DMS114 treated with DMSO at 0.1 percent for 48 hours (cell line): ENCODE results near the gene DLX1.

Source experiments
- DNase-seq: peaks from one replicate; lab custom pipeline; 2025; ENCODE audit not compliant: unreplicated experiment; lab: John Stamatoyannopoulos, UW

The DLX1 gene

DNA sequence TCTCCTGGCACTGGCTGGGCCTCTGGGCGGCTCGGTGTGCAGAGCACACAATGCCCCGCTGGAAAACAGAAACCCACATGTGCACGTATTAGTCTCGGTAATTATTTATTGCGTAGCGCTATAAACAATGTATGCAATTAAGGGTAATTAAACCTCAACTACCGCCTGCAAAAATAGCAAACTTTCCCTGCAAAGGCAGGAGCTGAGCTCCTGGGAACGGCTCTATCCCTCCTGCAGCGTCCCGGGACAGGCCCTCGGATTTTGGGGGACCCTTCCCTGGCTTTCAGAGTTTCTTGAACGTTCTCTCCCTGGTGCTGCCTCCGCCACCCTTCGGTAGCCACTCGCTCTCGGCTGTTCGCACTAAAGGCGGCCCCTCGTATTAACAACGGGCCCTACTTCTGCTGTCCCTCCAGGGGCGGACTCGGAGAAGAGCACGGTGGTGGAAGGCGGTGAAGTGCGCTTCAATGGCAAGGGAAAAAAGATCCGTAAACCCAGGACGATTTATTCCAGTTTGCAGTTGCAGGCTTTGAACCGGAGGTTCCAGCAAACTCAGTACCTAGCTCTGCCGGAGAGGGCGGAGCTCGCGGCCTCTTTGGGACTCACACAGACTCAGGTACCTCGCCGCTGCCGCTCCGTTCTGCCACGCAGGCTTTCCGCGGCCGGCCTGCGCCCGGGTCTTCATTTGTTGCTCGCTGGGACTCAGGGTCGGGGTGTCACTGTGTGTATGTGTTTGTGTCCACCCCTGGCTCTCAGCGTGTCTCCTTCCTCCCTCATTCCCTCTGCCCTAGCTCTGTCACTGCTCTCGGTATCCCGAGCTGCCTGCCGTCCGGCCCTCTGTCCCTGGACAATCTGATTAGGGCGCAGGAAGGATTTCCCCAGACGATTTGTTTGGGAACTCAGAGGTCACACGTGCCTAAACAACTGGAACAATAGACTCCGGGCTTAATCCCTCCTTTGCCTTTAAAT is 1.2 kb downstream of the DLX1 start:
- DNase-seq: peak; percentile 5

DNA sequence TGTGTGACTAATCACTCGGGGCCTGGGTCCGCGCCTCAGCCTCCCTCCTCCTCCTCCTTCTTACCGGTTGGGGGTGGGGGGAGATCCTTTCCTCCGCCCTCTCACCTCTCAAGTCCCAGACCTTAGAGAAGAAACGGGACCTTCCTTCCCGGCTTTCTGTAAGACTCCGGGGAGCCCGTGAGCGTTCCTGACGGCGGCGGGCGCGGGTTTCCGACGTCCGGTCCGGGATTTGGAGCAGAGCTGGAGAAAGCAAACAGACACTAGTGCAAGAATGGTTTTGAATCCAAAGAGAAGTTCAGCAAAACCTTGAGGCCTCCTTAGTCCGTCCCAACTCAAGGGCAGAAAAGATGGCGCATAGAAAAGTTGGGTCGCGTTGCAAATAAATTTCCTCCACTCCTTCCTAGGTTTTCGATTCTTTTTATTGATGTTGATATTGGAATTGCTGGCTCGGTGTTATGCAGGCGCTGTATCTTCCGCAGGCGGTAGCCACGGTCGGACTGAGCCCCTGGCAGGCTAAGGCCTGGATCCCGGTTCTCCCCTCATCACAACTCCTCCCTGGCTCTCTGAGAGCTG is 2.0 kb downstream of the DLX1 start:
- DNase-seq: no peak

DNA sequence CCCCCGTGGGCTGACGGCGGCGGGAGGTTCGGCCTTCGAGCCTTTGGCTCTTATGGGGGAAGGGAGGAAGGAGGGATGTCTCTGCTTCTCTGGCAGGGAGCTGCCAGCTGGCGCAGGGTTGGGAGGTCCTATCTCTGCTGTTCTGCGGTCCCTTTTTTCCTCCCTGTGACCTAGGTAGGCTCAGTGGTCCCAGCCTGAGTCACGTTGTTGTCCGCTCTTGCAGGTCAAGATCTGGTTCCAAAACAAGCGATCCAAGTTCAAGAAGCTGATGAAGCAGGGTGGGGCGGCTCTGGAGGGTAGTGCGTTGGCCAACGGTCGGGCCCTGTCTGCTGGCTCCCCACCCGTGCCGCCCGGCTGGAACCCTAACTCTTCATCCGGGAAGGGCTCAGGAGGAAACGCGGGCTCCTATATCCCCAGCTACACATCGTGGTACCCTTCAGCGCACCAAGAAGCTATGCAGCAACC is 2.5 kb downstream of the DLX1 start:
- DNase-seq: no peak

DNA sequence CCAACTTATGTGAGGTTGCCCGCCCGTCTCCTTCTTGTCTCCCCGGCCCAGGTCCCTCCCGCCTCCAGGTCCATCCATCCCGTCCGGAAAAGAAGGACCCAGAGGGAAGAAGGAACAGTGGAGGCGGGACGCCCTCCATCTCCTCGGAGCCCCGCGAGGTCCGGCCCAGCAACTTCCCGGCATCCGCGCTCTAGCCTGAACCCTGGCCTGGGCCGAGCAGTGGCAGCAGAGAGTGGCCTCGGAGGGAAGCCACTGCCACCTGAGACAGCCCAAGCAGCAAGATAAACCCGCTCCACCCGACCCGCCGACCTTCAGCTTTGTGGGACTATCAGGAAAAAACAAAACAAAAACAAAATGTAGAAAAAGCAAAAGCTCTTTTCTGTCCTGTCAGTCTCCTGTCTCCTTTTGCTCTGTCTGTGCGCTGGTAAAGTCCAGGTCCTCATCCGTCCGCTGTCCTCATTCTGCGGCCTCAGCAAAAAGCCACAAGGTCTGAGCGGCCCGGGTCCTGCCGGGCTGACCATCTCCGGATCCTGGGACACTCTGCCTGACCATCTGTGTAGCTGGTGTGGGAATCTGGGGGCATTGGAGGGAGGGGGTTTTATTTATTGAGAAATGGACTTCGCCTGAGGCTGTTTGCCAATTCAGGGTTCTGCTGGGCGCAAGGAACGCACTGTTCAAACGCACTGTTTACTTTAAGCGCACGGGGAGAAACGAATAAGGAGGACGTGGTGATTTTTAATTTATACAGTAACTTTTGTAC is 3.1 kb downstream of the DLX1 start:
- no peak for DNase-seq

DNA sequence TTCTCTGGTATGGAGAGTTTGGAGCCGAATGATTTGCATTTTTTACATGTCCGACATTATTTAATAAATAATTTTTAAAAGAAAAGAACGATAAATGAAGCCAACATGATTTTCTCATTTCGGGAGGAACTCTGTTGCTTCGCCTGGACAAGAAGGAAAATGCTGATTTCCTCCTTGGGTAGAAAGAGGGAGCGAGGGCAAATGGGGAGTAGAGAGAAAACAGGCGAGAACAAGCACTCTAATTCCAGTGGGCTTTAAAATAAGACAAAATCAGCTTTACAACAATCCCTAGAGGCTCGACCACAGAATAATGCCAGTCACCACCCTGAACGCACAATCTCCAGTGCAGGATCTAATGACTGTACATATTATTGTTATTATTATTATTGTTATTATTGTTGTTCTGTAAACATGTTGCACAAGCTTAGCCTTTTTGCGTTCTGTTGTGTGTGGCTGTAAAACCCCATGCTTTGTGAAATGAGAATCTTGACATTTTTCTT is 3.7 kb downstream of the DLX1 start:
- no peak for DNase-seq

DNA sequence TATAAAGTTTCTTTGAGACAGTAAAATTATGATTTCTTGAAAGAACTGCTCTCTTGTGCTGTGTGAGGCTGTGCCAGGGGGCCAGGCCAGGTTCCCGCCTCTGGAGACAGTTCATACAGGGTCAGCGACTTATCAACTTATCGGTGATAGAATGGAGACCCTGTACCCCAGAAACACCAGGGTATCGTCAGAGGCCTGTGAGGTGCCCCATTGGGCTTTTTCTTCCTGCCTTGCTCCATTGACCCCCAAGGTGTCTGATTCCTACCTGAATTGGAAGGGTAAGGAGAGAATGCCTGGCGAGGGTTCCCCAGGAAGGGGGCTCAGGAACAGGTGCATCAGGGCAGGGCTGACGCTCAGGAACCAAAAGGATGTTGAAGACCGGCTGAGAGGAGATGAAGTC is 4.3 kb downstream of the DLX1 start:
- DNase-seq: no peak

DNA sequence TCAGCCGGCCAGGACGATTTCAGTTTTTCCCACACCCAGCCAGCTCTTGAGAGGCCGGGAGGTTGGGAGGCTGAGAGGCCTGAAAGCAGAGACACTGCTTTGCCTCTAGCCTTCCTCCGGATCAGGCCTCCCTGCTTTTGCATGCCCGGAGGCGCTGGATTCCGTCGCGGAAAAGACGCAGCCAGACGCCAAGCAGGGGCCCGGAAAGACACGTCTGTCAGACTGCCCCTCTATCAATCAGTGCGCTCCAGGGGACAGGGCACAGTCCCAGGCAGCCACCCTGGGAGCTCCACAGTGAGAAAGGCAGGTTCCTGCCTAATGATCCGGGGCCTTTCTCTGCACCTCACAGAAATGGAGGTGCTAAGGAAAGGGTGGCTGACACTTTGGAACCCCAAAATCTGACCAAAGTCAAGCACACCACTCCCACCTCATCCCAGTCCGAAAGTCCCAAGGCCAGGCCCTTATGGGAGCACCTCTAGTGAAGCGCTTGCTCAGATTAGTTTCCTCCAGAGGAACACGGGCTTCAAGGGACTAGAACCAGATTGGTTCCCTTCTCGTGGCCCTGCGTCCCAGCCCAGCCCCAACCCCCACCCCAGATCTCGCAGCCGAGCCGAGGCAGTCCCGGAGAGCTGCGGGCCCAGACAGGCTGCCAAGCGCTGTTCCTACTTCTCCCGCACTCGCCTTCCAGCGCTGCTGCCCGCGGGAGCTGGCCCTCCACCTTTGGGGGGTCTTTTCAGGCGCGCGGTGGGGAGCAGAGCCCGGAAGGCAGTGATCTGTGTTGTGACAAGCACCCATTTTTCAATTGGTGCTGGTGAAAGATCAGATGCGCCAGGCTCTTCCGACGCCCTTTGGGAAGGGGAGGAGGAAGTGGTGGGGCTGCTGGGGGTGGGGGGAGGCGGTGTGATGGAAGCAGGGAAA is 5.0 kb downstream of the DLX1 start:
- no peak for DNase-seq

DNA sequence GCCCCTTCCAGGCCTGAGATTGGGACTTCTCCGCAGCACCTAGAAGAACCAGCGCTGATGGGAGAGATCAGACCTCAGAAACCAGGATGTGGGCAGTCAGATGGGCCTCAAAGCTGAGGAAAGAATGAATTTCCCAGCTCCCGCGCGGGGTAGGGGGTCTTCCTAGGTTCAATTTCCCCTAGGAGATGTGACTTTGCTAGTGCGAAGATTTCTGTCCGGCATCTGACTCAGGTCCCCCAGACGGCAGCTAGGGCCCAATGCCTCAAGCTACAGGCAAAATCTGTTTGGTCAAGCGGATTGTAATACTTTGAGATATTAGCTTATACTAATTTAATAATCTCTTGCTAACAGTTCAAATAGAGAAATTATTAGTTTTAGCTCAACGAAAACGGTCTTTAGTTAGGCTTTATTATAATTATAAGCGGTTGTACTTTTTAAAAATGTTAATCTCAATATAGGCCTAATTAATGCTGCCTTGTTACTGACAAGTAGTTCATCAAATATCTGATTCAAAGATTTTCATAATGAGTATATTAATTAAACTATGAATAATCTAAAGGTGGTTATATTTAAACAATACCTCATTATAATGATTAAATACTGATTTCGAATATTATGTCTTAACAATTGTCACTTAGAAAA is 5.8 kb downstream of the DLX1 start:
- DNase-seq: no peak

DNA sequence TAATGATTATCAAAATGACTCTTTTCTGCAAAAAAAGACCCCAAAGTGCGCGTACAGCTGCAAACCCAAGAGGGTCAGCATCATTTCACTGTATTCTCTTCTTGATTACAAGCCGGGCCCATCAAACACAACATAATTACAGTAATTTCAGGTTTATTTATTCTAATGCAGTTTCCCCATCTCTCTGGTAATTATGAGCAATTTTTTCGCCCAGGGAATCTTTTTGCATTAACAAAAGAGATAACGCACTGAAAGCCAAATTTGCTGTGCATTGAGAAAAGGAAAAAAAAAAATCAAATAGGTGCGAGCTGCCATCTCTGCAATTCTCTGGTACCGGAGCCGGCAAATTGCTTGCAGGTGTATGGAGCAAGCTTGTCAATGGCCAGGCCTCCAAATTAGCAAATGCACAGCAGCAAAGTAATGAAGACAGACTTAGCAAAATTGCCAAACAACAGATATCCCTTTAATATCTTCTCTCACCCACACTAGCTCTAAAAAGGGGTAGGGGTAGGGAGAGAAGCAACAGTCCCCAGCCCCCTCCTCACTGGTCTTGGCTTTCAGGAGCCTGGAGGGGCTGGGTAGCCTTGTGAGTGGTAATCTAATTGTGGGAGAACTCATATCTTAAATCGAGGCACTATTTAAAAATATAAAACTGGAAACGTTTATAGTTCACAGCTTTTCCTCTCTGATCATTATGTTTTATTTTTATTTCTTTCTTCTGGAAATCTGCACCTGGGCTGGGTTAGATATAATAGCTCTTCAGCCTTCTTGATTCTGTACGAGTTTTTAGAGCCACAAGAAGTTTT is 6.7 kb downstream of the DLX1 start:
- no peak for DNase-seq

DNA sequence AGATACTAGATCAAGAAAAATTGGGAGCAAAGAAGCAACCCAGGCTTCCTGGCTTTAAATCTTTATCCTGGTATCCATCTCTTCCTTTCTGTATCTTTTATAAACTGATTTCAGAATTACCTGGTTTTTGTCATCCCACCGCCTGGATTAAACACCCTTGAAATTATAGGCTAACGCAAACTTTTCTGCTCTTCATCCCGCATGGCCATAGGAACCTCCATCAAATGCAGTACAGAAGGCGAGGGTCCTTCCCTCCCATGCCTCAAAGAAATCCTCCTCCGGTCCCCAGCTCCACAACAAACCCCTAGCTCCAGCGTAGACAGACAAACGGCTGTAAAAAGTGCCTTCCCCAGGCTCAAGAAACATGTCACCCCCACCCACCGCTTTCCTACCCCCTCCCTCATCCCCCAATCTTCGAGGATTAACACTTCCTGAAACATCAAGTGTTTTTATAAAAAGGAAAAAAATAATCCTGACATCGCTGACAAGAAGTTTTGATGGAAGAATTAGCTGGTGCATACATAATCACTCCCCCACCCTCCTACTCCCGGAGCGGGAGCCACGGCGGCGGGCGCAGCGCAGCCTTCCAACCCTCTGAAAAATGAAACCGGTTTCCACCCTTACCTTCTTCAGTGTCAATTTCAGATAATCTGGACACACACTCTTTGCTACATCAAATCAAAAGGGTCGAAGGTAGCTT is 7.6 kb downstream of the DLX1 start:
- no peak for DNase-seq

DNA sequence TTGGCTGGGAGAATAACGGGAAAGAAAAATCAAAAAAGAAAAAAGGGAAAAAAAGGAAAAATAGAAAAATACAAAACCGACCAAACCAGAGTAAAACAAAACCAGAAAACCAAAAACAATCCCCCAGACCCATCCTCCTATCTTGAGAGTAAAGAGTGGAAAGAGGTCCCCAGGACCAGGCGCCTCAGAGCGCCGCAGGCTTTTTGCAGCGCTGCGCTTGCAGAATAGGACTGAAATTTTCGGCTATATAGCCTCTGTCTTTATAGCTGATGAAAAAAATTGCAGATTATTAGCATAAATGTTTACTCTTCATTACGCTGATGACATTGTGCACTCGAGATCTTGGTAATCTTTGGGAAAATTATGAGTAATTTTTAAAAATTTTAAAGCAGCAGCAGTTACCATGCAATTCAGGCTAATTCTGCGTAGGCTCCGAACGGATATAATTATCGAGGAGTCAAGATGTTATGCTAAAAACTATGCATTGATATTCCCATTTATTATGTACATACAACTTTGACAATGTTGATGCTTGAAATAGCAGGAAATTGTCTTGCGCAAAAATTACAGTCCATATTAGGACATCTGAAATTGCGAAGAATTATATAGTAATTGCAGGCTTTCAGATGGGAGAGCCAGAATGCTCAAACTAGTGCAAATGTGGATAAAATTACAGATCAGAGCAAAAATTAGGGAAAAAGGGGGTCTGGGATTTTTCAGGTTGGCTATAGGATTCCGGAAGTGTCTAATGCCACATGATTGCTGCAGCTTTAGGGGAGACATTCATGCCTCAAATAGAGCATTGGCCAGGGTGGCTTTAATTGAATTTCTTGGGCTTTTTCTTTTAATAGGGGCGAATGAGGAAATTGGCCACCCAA is 8.3 kb downstream of the DLX1 start:
- no peak for DNase-seq

DNA sequence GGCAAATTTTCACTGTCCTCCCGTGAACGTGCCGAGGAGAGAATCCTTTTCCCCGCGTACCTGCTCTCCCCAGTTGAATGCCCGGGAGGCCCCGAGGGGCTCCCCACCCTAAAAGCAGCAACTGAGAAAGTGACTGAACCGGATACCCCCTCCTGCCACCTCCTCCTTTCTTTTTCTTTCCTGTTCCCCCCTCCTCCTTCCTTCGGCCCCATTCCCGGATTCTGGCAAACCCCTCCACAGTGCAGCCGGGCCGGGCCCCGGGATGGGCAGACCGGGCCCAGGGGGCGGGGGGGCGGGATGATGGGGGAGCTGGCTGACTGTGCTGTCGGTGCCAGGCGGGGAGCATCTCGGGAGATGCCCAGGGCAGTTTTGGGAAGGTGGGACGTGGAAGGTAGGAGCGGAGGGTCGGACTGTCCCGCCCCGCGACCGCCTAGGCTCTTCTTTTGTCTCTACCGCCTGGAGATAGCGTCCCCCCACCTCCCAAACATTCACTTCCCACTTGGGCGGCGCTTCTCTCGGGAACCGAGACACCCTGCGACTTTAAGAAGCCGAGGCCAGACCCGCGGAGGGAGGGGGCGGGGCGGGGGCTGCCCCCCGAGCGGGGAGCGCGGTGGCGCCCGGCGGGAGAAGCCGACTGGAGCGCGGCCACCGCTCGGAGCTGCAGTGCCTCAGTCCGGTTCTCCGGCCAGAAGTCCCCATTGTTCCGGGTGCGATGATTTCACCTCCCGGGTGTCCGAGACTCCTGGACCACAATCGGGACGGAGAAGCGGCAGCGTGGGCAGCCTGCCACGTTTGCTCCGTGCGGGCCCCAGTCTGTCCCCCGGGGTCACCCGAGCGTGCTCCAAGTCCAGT is 9.2 kb downstream of the DLX1 start:
- DNase-seq: no peak

DNA sequence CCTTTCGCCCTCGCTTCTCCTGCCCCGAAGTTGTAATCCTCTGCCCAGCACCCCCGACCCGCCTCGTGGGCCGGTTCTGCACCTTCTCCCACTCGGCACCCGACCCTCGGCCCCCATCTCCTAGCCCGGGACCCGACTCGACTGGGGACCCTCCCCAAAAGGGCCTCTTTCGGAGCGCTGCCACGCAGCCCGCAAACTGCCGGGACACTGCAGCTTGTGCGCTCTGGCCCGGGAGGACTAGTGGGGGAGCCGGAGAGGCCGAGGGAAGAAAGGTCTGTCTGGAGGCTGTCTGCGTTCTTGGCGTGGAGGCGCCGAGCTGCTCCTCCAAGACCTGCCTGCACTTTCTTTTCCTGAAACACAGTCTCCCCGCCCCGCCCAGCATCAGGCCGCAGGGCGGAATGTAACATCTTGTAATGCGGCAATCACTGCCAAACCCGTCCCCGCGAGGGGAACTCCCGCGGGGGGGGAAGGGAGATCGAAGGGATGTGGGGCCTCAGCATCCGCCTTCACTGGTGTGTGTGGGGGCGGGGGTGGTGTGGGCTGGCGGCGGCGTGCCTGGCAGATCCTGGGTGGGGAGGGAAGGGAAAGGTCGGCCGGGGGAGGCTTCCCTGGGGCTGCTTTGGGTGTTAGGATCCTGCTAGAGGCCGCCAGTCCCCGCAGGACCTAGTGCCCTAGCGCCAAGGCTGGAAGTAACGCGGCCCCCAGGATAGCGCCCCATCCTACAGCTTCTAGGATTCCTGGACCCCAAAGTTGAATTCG is 10.0 kb downstream of the DLX1 start:
- DNase-seq: peak; percentile 22

DNA sequence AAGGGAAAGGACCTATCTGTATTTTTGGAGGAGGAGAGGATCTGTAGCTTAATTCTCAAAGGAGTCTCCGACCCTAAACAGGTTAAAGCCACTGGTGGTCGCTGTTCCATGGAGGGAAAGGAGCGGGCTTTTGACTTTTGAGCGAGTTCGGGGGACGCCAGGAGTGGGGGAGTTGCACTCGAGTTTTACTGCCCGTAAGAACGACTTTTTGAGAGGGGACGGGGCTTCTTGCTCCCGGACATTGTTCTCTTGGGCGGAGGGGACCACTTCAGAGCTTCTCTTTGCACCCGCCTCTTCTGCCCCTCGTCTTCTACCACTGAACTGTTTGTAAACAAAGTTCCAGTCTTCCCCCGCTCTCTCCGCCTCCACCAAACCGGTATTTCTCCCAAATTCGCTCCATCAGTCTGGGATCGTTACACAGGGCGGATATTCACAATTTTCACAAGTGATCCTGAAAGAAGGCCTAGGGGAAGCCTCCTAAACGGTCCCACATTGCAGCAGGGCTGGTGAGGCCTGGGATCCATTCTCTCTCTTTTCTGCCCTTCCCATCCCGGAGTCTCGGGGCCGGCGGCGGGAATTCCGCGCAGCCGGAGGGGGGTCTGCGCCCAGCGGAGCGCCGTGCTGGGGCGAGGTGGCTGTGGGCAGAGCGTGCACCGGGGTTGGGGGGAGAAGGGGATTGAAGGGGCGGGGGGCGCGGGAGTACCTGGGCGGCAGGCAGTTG is 10.8 kb downstream of the DLX1 start:
- no peak for DNase-seq
